Muscle layer of colon (tissue), 2 donors: Measurements from ENCODE around the gene SMO.
A peak's percentile ranks its signal among the peaks of the same experiment; 100 is the strongest.
"Not testable (repeated sequence)": the region's sequence is repeated elsewhere in the genome, so short reads cannot be mapped to it uniquely, and the experiment has no call there.

ENCODE experiments used
- H3K27ac ChIP-seq: one replicate; pipeline ENCODE4 v1.7.0; 2013; ENCODE audit warnings: low read depth, mild to moderate bottlenecking, low read length, moderate library complexity
- H3K27me3 ChIP-seq, 2 donors: one replicate each; pipeline ENCODE4 v1.7.0; 2013; ENCODE audit warnings: low read length in 2 of 2, mild to moderate bottlenecking in 2 of 2; ENCODE audit not compliant: insufficient read depth in 2 of 2, control insufficient read depth in 1 of 2
- H3K36me3 ChIP-seq: one replicate; pipeline ENCODE4 v1.7.0; 2013; ENCODE audit warnings: mild to moderate bottlenecking, low read length; ENCODE audit not compliant: insufficient read depth
- H3K4me1 ChIP-seq: one replicate; pipeline ENCODE4 v1.7.0; 2013; ENCODE audit warnings: mild to moderate bottlenecking, low read length; ENCODE audit not compliant: insufficient read depth
- H3K4me3 ChIP-seq, 2 donors: one replicate each; pipeline ENCODE4 v1.7.0; 2013; ENCODE audit warnings: low read length in 2 of 2, low read depth in 1 of 2, mild to moderate bottlenecking in 1 of 2, moderate library complexity in 1 of 2
- H3K9ac ChIP-seq: one replicate; pipeline ENCODE4 v1.7.0; 2013; ENCODE audit warnings: low read length
- H3K9me3 ChIP-seq: one replicate; pipeline ENCODE4 v1.7.0; 2013; ENCODE audit warnings: mild to moderate bottlenecking, low read length
- donor health status: abdominal sarcoma.
- donor health status: Adenocarcinoma of cecum.

The SMO gene

DNA sequence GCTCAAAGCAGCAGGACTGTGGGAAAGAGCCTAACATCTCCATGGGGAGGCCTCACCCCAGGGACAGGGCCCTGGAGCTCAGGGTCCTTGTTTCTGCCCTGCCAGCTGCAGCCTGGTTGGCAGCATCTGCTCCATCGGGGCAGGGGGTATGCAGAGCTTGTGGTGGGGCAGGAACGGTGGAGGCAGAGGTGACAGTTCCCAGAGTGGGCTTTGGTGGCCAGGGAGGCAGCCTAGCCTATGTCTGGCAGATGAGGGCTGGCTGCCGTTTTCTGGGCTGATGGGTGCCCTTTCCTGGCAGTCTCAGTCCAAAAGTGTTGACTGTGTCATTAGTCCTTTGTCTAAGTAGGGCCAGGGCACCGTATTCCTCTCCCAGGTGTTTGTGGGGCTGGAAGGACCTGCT is 24.2 kb downstream of the SMO start:
- Histone ChIP-seq H3K27me3 (no peaks in the 10 kb centered on the region), H3K9ac (no peak overlapping the region), H3K4me3 (no peak overlapping the region), H3K9me3 (no peaks in the 10 kb centered on the region), H3K4me1 (no peaks in the 10 kb centered on the region), H3K36me3 (peaks cover 25% of the 10 kb centered on the region), H3K27ac (no peak overlapping the region)

DNA sequence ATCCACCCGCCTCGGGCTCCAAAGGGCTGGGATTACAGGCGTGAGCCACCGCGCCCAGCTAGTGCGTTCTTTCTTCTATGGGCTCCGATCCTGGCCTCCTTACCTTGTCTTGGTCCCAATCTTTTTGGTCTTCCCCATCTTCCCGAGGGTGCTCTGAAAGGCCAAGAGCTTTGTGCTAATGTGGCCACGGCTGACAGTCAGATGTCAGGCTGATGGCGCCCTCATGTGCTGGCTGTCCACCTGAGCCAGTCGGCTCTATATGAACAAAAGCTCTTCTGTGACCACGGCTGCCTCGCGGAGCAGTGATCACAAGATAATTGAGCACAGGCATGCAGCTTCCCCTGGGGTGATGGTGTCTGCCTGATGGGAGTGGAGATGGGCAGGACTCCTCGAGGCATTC is 25.4 kb downstream of the SMO start:
- H3K9ac ChIP-seq: no peak overlapping the region
- H3K4me1 ChIP-seq: no peaks in the 10 kb centered on the region
- no peak overlapping the region for H3K27ac ChIP-seq
- peaks cover 23% of the 10 kb centered on the region for H3K36me3 ChIP-seq
- H3K9me3 ChIP-seq: no peaks in the 10 kb centered on the region
- no peaks in the 10 kb centered on the region for H3K27me3 ChIP-seq
- no peak overlapping the region for H3K4me3 ChIP-seq

DNA sequence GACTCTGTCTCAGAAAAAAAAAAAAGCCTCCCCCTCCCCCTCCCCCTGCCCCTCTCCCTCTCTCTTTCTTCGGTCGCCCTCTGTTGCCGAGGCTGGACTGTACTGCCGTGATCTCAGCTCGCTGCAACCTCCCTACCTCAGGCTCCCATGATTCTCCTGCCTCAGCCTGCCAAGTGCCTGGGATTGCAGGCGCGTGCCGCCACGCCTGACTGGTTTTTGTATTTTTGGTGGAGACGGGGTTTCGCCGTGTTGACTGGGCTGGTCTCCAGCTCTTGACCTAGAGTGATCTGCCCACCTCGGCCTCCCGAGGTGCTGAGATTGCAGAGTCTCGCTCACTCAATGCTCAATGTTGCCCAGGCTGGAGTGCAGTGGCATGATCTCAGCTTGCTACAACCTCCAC is 27.3 kb downstream of the SMO start:
- H3K9me3 ChIP-seq, H3K9ac ChIP-seq, H3K4me3 ChIP-seq, H3K27ac ChIP-seq, H3K4me1 ChIP-seq, H3K27me3 ChIP-seq: not testable (repeated sequence)
- peaks cover 11% of the 10 kb centered on the region for H3K36me3 ChIP-seq

DNA sequence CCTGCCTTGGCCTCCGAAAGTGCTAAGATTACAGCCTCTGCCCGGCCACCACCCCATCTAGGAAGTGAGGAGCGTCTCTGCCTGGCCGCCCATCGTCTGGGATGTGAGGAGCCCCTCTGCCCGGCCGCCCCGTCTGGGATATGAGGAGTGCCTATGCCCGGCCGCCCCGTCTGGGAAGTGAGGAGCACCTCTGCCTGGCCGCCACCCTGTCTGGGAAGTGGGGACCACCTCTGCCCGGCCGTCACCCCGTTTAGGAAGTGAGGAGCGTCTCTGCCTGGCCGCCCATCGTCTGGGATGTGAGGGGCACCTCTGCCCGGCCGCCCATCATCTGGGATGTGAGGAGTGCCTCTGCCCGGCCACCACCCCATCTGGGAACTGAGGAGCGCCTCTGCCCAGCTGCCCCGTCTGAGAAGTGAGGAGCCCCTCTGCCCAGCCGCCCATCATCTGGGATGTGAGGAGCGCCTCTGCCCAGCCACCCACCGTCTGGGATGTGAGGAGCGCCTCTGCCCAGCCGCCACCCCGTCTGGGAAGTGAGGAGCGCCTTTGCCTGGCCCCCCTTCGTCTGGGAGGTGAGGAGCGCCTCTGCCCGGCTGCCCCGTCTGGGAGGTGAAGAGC is 27.8 kb downstream of the SMO start:
- H3K27ac ChIP-seq, H3K4me3 ChIP-seq, H3K27me3 ChIP-seq, H3K9me3 ChIP-seq, H3K9ac ChIP-seq, H3K4me1 ChIP-seq: not testable (repeated sequence)
- peaks cover 11% of the 10 kb centered on the region for H3K36me3 ChIP-seq

DNA sequence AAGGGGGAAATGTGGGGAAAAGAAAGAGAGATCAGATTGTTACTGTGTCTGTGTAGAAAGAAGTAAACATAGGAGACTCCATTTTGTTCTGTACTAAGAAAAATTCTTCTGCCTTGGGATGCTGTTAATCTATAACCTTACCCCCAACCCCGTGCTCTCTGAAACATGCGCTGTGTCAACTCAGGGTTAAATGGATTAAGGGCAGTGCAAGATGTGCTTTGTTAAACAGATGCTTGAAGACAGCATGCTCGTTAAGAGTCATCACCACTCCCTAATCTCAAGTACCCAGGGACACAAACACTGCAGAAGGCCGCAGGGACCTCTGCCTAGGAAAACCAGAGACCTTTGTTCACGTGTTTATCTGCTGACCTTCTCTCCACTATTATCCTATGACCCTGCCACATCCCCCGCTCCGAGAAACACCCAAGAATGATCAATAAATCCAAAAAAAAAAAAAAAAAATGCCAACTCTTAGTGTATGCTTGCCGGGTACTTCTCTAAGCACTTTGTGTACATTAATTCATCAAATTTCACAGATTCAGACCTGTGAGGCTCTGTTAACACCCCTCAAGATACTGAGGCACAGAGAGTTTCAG is 28.5 kb downstream of the SMO start:
- not testable (repeated sequence) for H3K36me3 ChIP-seq, H3K4me3 ChIP-seq, H3K27me3 ChIP-seq, H3K9me3 ChIP-seq, H3K27ac ChIP-seq, H3K4me1 ChIP-seq, H3K9ac ChIP-seq

DNA sequence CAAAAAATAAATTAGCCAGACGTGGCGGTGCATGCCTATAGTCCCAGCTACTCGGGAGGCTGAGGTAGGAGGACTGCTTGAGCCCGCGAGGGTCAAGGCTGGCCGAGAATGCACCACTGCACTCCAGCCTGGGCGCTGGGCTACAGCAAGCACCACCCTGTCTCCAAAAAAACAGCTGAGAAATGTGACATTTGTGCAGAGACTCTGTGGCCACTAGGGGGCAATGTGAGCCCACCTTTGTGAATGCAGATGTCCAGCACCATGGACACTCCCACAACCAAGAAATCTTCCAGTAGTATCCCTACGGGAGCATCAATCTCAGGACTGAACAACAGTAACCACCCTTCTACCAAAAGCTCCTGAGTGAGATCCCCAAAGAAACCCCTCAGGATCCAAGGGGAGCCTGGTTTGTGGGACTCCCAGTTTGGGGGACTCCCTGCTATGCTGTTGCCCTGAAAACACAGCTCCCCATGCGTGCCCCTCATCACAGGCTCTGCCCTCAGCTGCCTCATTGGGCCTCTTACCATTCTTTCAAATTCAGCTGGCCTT is 30.2 kb downstream of the SMO start:
- Histone ChIP-seq H3K4me1 (no peaks in the 10 kb centered on the region), H3K27ac (no peak overlapping the region), H3K9ac (no peak overlapping the region), H3K9me3 (no peaks in the 10 kb centered on the region), H3K4me3 (no peak overlapping the region), H3K27me3 (no peaks in the 10 kb centered on the region), H3K36me3 (no peaks in the 10 kb centered on the region)

DNA sequence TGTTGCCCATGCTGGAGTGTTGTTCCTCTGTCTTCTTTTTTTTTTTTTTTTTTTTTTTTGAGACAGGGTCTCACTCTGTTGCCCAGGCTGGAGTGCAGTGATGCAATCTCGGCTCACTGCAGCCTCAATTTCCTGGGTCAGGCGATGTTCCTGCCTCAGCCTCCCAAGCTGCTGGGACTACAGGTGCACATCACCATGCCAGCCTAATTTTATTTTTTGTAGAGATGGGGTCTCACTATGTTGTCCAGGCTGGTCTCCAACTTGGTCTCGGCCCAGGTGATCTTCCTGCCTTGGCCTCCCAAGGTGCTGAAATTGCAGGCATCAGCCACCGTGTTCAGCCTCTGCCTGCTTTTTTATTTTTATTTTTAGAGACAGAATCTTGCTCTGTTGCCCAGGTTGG is 30.7 kb downstream of the SMO start:
- H3K4me1 ChIP-seq, H3K4me3 ChIP-seq, H3K9ac ChIP-seq, H3K27ac ChIP-seq, H3K27me3 ChIP-seq, H3K36me3 ChIP-seq, H3K9me3 ChIP-seq: not testable (repeated sequence)

DNA sequence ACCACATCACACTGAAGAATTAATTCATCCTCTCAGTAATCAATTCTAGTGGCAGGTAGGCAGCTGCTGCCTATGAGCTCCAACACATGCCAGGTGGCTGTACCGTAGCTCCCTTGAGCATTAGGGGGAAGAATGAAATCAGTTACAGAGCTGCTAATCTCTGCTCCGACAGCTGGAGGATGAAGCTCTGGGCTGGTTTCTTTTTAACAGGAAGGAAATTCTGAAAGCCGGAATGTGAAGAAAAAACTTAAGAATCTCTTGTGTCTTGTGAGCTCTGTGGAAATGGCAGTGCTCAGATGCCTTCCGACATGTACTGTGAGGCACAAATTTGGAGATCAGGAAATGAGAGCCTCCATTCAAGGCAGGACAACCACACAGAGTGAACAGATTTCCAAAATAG is 33.6 kb downstream of the SMO start:
- peaks cover 10% of the 10 kb centered on the region for H3K4me1 ChIP-seq
- H3K9ac ChIP-seq: no peak overlapping the region
- H3K27ac ChIP-seq: no peak overlapping the region
- H3K27me3 ChIP-seq: no peaks in the 10 kb centered on the region
- H3K36me3 ChIP-seq: no peaks in the 10 kb centered on the region
- no peak overlapping the region for H3K4me3 ChIP-seq
- H3K9me3 ChIP-seq: no peaks in the 10 kb centered on the region

DNA sequence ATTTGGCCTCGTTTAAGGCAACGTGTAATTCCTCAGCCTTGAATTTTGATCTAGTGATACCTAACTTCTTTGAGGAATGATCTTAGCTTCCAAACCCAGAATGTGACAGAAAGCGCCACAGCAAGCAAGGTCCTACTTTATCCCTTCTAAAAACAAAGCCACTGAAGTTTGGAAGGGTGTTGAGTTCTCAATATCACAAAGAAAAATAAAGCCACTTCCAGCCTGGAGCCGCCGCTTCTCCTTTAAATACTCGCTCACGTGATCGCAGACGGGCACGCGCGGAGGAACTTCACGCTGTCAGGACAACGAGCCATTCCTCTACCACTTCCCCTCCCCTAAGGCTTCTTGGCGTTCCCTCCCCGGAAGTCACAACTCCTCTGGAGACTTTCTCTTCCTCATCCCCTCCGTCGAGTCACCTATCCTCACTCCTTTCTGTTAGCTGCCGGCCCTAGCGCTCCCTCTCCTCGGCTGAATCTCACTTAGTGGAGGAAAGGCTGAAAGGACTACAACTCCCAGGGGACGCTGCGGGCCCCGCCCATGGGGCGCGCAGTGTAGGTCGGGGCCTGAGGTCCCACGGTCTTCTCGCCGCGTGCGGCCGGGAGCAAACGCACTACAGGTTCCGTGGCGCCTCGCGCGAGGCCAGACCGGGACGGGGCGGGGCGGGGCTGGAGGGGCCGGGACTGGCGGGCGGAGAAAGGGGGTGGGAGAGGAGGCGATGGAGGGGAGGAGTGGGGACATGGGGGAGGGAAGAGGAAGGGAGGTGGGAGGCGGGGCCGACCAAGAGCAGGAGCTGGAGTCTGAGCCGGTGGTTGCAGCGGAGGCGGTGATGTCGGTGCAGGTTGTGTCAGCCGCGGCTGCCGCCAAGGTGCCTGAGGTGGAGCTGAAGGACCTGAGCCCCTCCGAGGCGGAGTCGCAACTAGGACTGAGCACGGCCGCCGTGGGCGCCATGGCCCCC is 36.1 kb downstream of the SMO start, which contains the start of gene AHCYL2:
AHCYL2 (plus strand) TSS at position 780 of the 955 bp plus-strand sequence.
- H3K4me3 ChIP-seq: peak within 1 kb of the TSS; percentile 67 to 84
- no peaks in the 10 kb centered on the region for H3K36me3 ChIP-seq
- peak within 1 kb of the TSS; percentile 35 for H3K9ac ChIP-seq
- peak within 1 kb of the TSS; percentile 99 for H3K27ac ChIP-seq
- no peaks in the 10 kb centered on the region for H3K9me3 ChIP-seq
- peaks cover 10% of the 10 kb centered on the region for H3K4me1 ChIP-seq
- no peaks in the 10 kb centered on the region for H3K27me3 ChIP-seq

DNA sequence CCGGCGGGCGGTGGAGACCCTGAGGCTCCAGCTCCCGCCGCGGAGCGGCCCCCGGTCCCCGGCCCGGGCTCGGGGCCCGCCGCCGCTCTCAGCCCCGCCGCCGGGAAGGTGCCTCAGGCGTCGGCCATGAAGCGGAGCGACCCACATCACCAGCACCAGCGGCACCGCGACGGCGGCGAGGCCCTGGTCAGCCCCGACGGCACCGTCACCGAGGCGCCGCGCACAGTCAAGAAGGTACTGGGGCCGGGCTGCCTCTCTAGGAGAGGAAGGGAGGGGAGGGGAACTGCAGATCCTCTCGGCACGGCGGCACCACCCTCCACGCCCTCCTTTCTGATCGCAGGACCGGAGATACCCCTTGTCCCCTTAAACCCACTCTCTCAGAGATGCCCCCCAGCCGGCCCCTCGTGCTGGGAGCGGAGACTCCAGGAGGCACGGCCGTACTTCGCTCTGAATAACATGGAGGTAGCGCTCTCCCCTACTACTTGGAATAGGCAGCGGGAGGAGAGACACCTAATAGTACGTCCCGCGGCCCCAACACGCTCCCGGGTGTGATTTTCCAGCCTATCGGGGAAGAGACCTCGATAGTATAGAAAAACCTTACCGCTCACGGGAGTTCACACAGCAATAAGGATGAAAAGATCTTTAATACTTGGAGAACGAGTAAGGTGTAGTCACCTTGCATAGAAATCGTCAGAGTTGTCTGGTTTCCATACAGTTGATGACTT is 36.9 kb downstream of the SMO start:
- no peaks in the 10 kb centered on the region for H3K36me3 ChIP-seq
- peak overlapping the region; percentile 67 to 84 for H3K4me3 ChIP-seq
- H3K27ac ChIP-seq: peak overlapping the region; percentile 99
- H3K4me1 ChIP-seq: peaks cover 10% of the 10 kb centered on the region
- H3K9me3 ChIP-seq: no peaks in the 10 kb centered on the region
- H3K27me3 ChIP-seq: no peaks in the 10 kb centered on the region
- peak overlapping the region; percentile 16 for H3K9ac ChIP-seq
